GM12878 (cell line): ENCODE measurements around the gene HHAT. TPM values are rescaled to one million over a fixed set of nuclear protein-coding genes. Genes with fewer than 3 reads are reported as not detected.

Source experiments
- ATAC-seq: fragments of 200-7000 bp; cut with Tn5 transposase; 3 replicates; pipeline ENCODE4 v1.9.1; 2020; ENCODE audit warnings: mild to moderate bottlenecking, moderate library complexity
- BruUV-seq: library from RNA; stranded (reverse); fragments of 400-500 nt; replicated peaks from 2 replicates; lab custom pipeline; 2021; lab: Mats Ljungman, UMichigan
- CTCF ChIA-PET: fragments of 300-600 bp; sonication (Branson Sonifier 250); formaldehyde crosslinking; extraction: SDS; loops from one replicate; lab custom pipeline; 2021; ENCODE audit warnings: inconsistent platforms; lab: Yijun Ruan, JAX
- POLR2A ChIA-PET: fragments of 350-600 bp; formaldehyde crosslinking; extraction: SDS; loops from one replicate; lab custom pipeline; 2021; ENCODE audit warnings: inconsistent platforms; lab: Charles Lee
- RAD21 ChIA-PET: fragments of 300-600 bp; sonication (Branson Sonifier 250); formaldehyde crosslinking; loops from one replicate; lab custom pipeline; 2023; ENCODE audit warnings: antibody characterized with exemption; ENCODE audit not compliant: unreplicated experiment; lab: Charles Lee
- SMC1A ChIA-PET: fragments of 300-600 bp; sonication (Branson Sonifier 250); formaldehyde crosslinking; loops from one replicate; lab custom pipeline; 2023; ENCODE audit not compliant: unreplicated experiment, uncharacterized antibody; lab: Charles Lee
- DNase-seq: peaks from one replicate; pipeline ENCODE4 v3.0.0-alpha.2; 2011; ENCODE audit warnings: low read depth, low spot score
- FAIRE-seq: peaks from 3 replicates; lab custom pipeline; 2011; peaks lifted over from hg19 to GRCh38; lab: Jason Lieb, UNC
- H2AFZ ChIP-seq: 2 replicates; pipeline ENCODE4 v1.6.0; 2011; ENCODE audit warnings: low read depth, low read length, control low read depth; ENCODE audit not compliant: control insufficient read depth
- H3K27ac ChIP-seq: 2 replicates; pipeline ENCODE4 v1.5.1; 2011; ENCODE audit warnings: control low read depth; ENCODE audit not compliant: control insufficient read depth, insufficient read depth
- H3K27me3 ChIP-seq, 2 experiments: replicated peaks in 1 of 2; 2 replicates each; pipeline versions ENCODE4 v1.6.0 to v1.6.1; 2011; ENCODE audit warnings: low read length in 1 of 2; ENCODE audit not compliant: control insufficient read depth in 2 of 2, insufficient read depth in 2 of 2
- H3K36me3 ChIP-seq, 2 experiments: 2 replicates each; pipeline ENCODE4 v1.5.1; 2011; ENCODE audit warnings: low read length in 1 of 2; ENCODE audit not compliant: control insufficient read depth in 2 of 2, insufficient read depth in 2 of 2
- H3K4me1 ChIP-seq: 2 replicates; pipeline ENCODE4 v1.6.1; 2011; ENCODE audit warnings: mild to moderate bottlenecking, low read length, moderate library complexity, mixed read lengths; ENCODE audit not compliant: control insufficient read depth, insufficient read depth
- H3K4me2 ChIP-seq: 2 replicates; pipeline ENCODE4 v1.6.0; 2011; ENCODE audit warnings: control low read depth; ENCODE audit not compliant: control insufficient read depth, insufficient read depth
- H3K4me3 ChIP-seq: fragments of 200-600 bp; sonication (generic); 2 replicates; pipeline ENCODE4 v1.5.1; 2016
- H3K79me2 ChIP-seq: 2 replicates; pipeline ENCODE4 v1.6.0; 2011; ENCODE audit warnings: low read length; ENCODE audit not compliant: control insufficient read depth, insufficient read depth
- H3K9ac ChIP-seq: 2 replicates; pipeline ENCODE4 v1.8.0; 2011; ENCODE audit warnings: low read length, control low read depth, mixed read lengths; ENCODE audit not compliant: control insufficient read depth, insufficient read depth
- H3K9me3 ChIP-seq: replicated peaks from 3 replicates; pipeline ENCODE4 v1.5.1; 2011; ENCODE audit warnings: mild to moderate bottlenecking, low read length; ENCODE audit not compliant: control insufficient read depth, insufficient read depth
- H4K20me1 ChIP-seq: 2 replicates; pipeline ENCODE4 v1.6.0; 2011; ENCODE audit not compliant: control insufficient read depth, insufficient read depth
- BMI1 ChIP-seq: fragments of 450-650 bp; IDR thresholded peaks from 2 replicates; pipeline ENCODE4 v1.6.1; 2016; ENCODE audit warnings: mild to moderate bottlenecking, moderate library complexity, borderline replicate concordance
- CBX3 ChIP-seq: fragments of 200-600 bp; sonication (generic); IDR thresholded peaks from 2 replicates; pipeline ENCODE4 v1.6.1; 2016; ENCODE audit warnings: low read depth, borderline replicate concordance
- CBX5 ChIP-seq: sonication (generic); IDR thresholded peaks from 2 replicates; pipeline ENCODE4 v1.6.1; 2016; ENCODE audit warnings: low read depth, moderate library complexity, mild to moderate bottlenecking, inconsistent platforms
- DPF2 ChIP-seq: fragments of 450-650 bp; IDR thresholded peaks from 2 replicates; pipeline ENCODE4 v1.6.1; 2017; ENCODE audit warnings: mild to moderate bottlenecking
- E2F8 ChIP-seq: fragments of 450-650 bp; IDR thresholded peaks from 2 replicates; pipeline ENCODE4 v1.6.1; 2018; ENCODE audit warnings: mild to moderate bottlenecking, low read depth, moderate library complexity; ENCODE audit not compliant: partially characterized antibody
- ESRRA ChIP-seq: IDR thresholded peaks from 2 replicates; pipeline ENCODE4 v1.6.1; 2012; ENCODE audit warnings: mild to moderate bottlenecking, low read length, improper control_type of control experiment
- HCFC1 ChIP-seq: fragments of 150-350 bp; IDR thresholded peaks from 2 replicates; pipeline ENCODE4 v1.6.1; 2014; ENCODE audit warnings: low read length
- IKZF1 ChIP-seq: fragments of 450-650 bp; conservative IDR thresholded peaks from 2 replicates; pipeline ENCODE4 v1.6.1; 2017; ENCODE audit warnings: antibody characterized with exemption, mild to moderate bottlenecking
- IRF3 ChIP-seq: fragments of 450-650 bp; IDR thresholded peaks from 2 replicates; pipeline ENCODE4 v1.6.1; 2014; ENCODE audit warnings: mild to moderate bottlenecking
- MYB ChIP-seq: fragments of 150-350 bp; IDR thresholded peaks from 2 replicates; pipeline ENCODE4 v1.6.1; 2014; ENCODE audit warnings: mild to moderate bottlenecking, low read depth, low read length, borderline replicate concordance
- NFIC ChIP-seq: IDR thresholded peaks from 2 replicates; pipeline ENCODE4 v1.6.1; 2012; ENCODE audit warnings: low read depth, mild to moderate bottlenecking, inconsistent platforms, low read length, moderate library complexity
- NFXL1 ChIP-seq: fragments of 450-650 bp; IDR thresholded peaks from 2 replicates; pipeline ENCODE4 v1.6.1; 2017; ENCODE audit warnings: antibody characterized with exemption, mild to moderate bottlenecking, borderline replicate concordance
- NFYB ChIP-seq: IDR thresholded peaks from 2 replicates; pipeline ENCODE4 v1.6.1; 2011; ENCODE audit warnings: low read depth, mild to moderate bottlenecking, low read length, improper control_type of control experiment, moderate library complexity; ENCODE audit not compliant: insufficient read depth
- PAX8 ChIP-seq: fragments of 450-650 bp; IDR thresholded peaks from 2 replicates; pipeline ENCODE4 v1.6.1; 2017; ENCODE audit warnings: mild to moderate bottlenecking, moderate library complexity
- POLR2AphosphoS2 ChIP-seq: IDR thresholded peaks from 2 replicates; pipeline ENCODE4 v1.6.1; 2011; ENCODE audit warnings: low read depth, mild to moderate bottlenecking, low read length, improper control_type of control experiment, moderate library complexity
- POLR2AphosphoS5 ChIP-seq: IDR thresholded peaks from 2 replicates; pipeline ENCODE4 v1.6.1; 2011; ENCODE audit warnings: mild to moderate bottlenecking, low read length, inconsistent platforms
- SP1 ChIP-seq: IDR thresholded peaks from one replicate; pipeline ENCODE4 v1.6.1; 2011; ENCODE audit warnings: low read depth, low read length
- TCF12 ChIP-seq: IDR thresholded peaks from 2 replicates; pipeline ENCODE4 v1.6.1; 2011; ENCODE audit warnings: low read depth, mild to moderate bottlenecking, low read length
- WGBS: methylation state at CpG from one replicate; pipeline ENCODE4 v1.1.6; 2016; ENCODE audit warnings: low lambda C conversion rate; ENCODE audit not compliant: insufficient replicate concordance, insufficient coverage; ENCODE audit errors: missing lambda C conversion rate; 5-methylcytosine and 5-hydroxymethylcytosine counted together
- in situ Hi-C: fragments of 300-500 bp; cut with MboI; formaldehyde crosslinking; loops from 9 replicates; pipeline ENCODE4 v1.14.3; 2018; ENCODE audit warnings: mixed read lengths
- intact Hi-C: fragments of 100-400 bp; cut with micrococcal nuclease; formaldehyde crosslinking; loops from one replicate; pipeline ENCODE4 v1.14.2; 2022; ENCODE audit not compliant: unreplicated experiment
- polyA plus RNA-seq, 11 experiments: library from polyadenylated mRNA; depleted of rRNA in 4 of 11; unstranded in 6 of 11; stranded (reverse) in 5 of 11; fragments of >200 nt; fragmentation: Nextera tagmentation in 4 of 11; fragmentation: Illumina TruSeq in 1 of 11; extraction: Ambion mirVana in 4 of 11; extraction: Trizol in 1 of 11; gene quantifications; 1 replicate in 1 of 11; 2 replicates in 10 of 11; pipeline versions ENCODE4 v1.2.1 to v1.2.3, GENCODE V29; 2011 to 2016; ENCODE audit warnings: inconsistent platforms in 2 of 11, missing spikeins in 2 of 11, low read depth in 1 of 11
- total RNA-seq, 4 experiments: library from RNA; depleted of rRNA in 3 of 4; stranded (reverse); fragments of >200 nt in 3 of 4; fragmentation: Illumina TruSeq in 1 of 4; extraction: Trizol in 1 of 4; gene quantifications; 2 replicates each; pipeline versions ENCODE4 v1.2.1 to v1.2.3, GENCODE V29; 2013 to 2021
- TF ChIP-seq, protein P1 (sequence below): fragments of 450-650 bp; IDR thresholded peaks from 2 replicates; pipeline ENCODE4 v1.6.1; 2016; ENCODE audit warnings: mild to moderate bottlenecking

HHAT gene
- total and polyA plus RNA-seq, 10 of the 15 experiments (the other 5 are each of a cell fraction or from before 2014, with no cell fraction given): 1.2 to 37.6 (median 2.6) TPM

- no peak for TF ChIP-seq SP1
- TF ChIP-seq IKZF1: no peak
- TF ChIP-seq IRF3: no peak
- no peak for TF ChIP-seq CBX5
- TF ChIP-seq, protein P1, sequence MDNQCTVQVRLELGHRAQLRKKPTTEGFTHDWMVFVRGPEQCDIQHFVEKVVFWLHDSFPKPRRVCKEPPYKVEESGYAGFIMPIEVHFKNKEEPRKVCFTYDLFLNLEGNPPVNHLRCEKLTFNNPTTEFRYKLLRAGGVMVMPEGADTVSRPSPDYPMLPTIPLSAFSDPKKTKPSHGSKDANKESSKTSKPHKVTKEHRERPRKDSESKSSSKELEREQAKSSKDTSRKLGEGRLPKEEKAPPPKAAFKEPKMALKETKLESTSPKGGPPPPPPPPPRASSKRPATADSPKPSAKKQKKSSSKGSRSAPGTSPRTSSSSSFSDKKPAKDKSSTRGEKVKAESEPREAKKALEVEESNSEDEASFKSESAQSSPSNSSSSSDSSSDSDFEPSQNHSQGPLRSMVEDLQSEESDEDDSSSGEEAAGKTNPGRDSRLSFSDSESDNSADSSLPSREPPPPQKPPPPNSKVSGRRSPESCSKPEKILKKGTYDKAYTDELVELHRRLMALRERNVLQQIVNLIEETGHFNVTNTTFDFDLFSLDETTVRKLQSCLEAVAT: no peak
- TF ChIP-seq TCF12: no peak
- no peak for TF ChIP-seq ESRRA
- no peak for TF ChIP-seq NFIC
- TF ChIP-seq BMI1: no peak
- TF ChIP-seq, all 136 proteins: peak for 0
Measured at GRCh38 chr1:210700511-210700910, 371.8 kb downstream of the HHAT start (continued).

- WGBS: 89% methylated on average over 2 of the region's 2 CpGs
- Histone ChIP-seq H3K9me3 (no peaks in the 10 kb centered on the region), H2AFZ (no peak overlapping the region), H3K79me2 (no peaks in the 10 kb centered on the region), H3K27me3 (no peaks in the 10 kb centered on the region), H3K4me2 (no peak overlapping the region)
- SMC1A ChIA-PET: interaction anchor here (0.6 to 1.7 kb wide), 3 partner anchors 25 to 197 kb away, joined by 3 read pairs; no protein-coding TSS in a partner anchor
- DNase-seq: no peak
- intact Hi-C loops: no loop called here
- in situ Hi-C loops: no loop called here
- RAD21 ChIA-PET: interaction anchor here (0.7 kb wide), 1 partner anchor 104 kb away, joined by 3 read pairs; no protein-coding TSS in a partner anchor
- TF ChIP-seq DPF2 (no peak), NFXL1 (no peak), CBX3 (no peak), POLR2AphosphoS5 (no peak), MYB (no peak), E2F8 (no peak), NFYB (no peak), HCFC1 (no peak), POLR2AphosphoS2 (no peak), PAX8 (no peak)
- TF ChIP-seq, all 136 proteins: peak for 0
- BruUV-seq: no TSS peak
- Histone ChIP-seq H3K9ac (no peak overlapping the region), H3K4me3 (no peak overlapping the region), H3K4me1 (peaks cover 1% of the 10 kb centered on the region), H3K27ac (no peak overlapping the region), H4K20me1 (no peaks in the 10 kb centered on the region), H3K36me3 (no peaks in the 10 kb centered on the region)
- CTCF ChIA-PET: interaction anchor here (0.8 kb wide), 1 partner anchor 24 kb away, joined by 4 read pairs; no protein-coding TSS in a partner anchor
- ATAC-seq (no peak), FAIRE-seq (no peak)
- POLR2A ChIA-PET: interaction anchor here (0.6 kb wide), 1 partner anchor 173 kb away, joined by 4 read pairs; no protein-coding TSS in a partner anchor
Measured at GRCh38 chr1:210702506-210702905, 373.8 kb downstream of the HHAT start.
